GM10248 (cell line): ENCODE measurements around the gene BCL2A1.
"Not testable (repeated sequence)": the region's sequence is repeated elsewhere in the genome, so short reads cannot be mapped to it uniquely, and the experiment has no call there.

ENCODE experiments used
- CTCF ChIA-PET: fragments of 300-600 bp; sonication (Branson Sonifier 250); formaldehyde crosslinking; extraction: SDS; loops from one replicate; lab custom pipeline; 2021; ENCODE audit warnings: antibody characterized with exemption; lab: Yijun Ruan, JAX
- POLR2A ChIA-PET: fragments of 350-650 bp; sonication (Branson Sonifier 250); formaldehyde crosslinking; extraction: SDS; loops from one replicate; lab custom pipeline; 2020; ENCODE audit warnings: antibody characterized with exemption; lab: Yijun Ruan, JAX
- DNase-seq: peaks from one replicate; pipeline ENCODE4 v3.0.0; 2012; ENCODE audit errors: extremely low spot score
- TF ChIP-seq, protein P1 (sequence below): IDR thresholded peaks from 2 replicates; pipeline ENCODE4 v1.5.1; 2012; ENCODE audit warnings: mild to moderate bottlenecking, low read depth; ENCODE audit errors: extremely low read depth, missing control alignments, control extremely low read depth

Gene BCL2A1

DNA sequence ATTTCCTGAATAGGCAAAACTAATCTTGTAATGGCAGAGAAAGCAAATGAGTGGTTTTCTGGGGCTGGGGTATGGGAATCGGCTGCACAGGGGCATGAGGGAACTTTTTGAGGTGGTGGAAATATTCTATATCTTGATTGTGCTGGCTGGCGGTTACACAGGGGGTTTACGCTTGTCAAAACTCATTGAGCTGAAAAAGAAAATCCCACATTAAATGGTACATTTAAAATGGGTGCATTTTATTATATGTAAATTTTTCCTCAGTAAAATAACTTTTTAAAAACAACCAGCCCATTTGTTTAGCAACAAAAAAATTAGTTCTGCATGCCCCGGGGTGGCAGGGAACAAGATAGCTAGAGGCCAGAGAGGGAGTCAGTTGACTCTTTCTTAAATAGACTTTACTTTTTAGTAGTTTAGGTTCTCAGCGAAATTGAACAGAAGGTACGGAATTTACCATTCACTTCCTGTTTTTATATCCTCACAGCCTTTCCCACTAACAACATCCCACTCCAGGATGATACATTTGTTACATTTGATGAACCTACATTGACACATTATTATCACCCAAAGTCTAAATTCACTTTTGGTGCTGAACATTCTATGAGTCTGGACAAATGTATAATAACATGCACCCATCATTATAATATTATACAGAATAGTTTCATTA lies 41.2 kb upstream of the BCL2A1 start:
- ChIA-PET POLR2A (no interaction called here), CTCF (interaction anchor here (1.0 to 1.2 kb wide), 2 partner anchors 44 to 116 kb away, joined by 3 read pairs; no protein-coding TSS in a partner anchor)
- TF ChIP-seq, protein P1, sequence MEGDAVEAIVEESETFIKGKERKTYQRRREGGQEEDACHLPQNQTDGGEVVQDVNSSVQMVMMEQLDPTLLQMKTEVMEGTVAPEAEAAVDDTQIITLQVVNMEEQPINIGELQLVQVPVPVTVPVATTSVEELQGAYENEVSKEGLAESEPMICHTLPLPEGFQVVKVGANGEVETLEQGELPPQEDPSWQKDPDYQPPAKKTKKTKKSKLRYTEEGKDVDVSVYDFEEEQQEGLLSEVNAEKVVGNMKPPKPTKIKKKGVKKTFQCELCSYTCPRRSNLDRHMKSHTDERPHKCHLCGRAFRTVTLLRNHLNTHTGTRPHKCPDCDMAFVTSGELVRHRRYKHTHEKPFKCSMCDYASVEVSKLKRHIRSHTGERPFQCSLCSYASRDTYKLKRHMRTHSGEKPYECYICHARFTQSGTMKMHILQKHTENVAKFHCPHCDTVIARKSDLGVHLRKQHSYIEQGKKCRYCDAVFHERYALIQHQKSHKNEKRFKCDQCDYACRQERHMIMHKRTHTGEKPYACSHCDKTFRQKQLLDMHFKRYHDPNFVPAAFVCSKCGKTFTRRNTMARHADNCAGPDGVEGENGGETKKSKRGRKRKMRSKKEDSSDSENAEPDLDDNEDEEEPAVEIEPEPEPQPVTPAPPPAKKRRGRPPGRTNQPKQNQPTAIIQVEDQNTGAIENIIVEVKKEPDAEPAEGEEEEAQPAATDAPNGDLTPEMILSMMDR = no peak
- DNase-seq = no peak

DNA sequence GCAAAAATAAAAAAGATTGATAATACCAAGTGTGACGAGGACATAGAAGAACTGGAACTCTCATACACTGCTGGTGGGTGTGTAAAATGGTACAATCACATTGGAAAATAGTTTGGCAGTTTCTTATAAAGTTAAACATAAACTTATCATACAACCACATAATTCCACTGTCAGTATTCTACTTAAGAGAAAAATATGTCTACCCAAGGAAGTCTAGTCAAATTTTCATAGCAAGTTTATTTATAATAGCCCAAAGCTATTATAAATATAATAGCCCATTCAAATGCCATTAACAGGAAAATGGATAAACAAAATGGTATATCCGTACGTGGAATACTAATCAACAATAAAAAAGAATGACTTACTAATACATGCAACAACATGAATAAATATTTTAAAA lies 40.6 kb upstream of the BCL2A1 start:
- TF ChIP-seq, protein P1 = no peak
- no peak for DNase-seq
- CTCF ChIA-PET = interaction anchor here (1.2 kb wide), 1 partner anchor 115 kb away, joined by 3 read pairs; no protein-coding TSS in a partner anchor
- POLR2A ChIA-PET = no interaction called here

DNA sequence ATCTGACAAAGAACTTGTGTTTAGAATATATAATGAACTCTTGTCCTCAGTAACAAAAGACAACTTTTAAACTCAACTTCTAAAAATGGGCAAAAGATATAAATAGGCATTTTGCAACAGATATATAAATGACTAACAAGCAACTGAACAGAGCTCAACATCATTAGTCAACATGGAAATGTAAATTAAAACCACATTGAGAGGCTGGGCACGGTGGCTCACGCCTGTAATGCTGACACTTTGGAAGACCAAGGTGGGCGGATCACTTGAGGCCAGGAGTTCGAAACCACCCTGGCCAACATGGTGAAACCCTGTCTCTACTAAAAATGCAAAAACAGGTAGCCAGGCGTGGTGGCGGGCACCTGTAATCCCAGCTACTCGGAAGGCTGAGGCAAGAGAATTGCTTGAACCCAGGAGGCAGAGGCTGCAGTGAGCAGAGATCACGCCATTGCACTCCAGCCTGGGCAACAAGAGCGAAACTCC lies 40.1 kb upstream of the BCL2A1 start:
- DNase-seq = not testable (repeated sequence)
- CTCF ChIA-PET = interaction anchor here (1.2 kb wide), 1 partner anchor 115 kb away, joined by 3 read pairs; no protein-coding TSS in a partner anchor
- POLR2A ChIA-PET = interaction anchor here (0.6 kb wide), 1 partner anchor 49 kb away, joined by 6 read pairs; no protein-coding TSS in a partner anchor

DNA sequence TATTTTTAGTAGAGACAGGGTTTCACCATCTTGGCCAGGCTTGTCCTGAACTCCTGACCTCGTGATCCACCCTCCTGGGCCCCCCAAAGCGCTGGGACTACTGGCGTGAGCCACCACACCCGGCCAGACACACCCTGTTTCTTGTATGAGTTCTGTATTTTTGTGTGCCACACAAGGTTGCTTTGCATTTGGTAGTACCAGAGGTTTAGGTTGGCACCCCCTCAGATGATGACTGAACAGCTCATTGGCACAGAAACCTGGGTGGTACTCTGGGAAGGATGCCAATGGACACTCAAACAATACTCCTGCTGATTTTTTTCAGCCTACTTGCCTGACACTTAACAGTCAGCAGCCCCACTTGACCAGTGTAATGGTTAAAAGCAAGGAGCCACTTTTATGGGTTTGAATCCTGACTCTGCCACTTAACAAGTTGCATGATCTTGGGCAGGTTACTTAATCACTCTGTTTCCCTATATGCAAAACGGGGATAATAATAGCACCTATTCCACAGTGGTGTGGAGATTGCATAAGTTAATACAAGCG lies 39.2 kb upstream of the BCL2A1 start:
- ChIA-PET POLR2A (interaction anchor here (0.6 kb wide), 1 partner anchor 115 kb away, joined by 3 read pairs; no protein-coding TSS in a partner anchor), CTCF (interaction anchor here (4.4 kb wide), 1 partner anchor 17 kb away, joined by 32 read pairs; no protein-coding TSS in a partner anchor)
- DNase-seq = no peak
- TF ChIP-seq, protein P1 = no peak

DNA sequence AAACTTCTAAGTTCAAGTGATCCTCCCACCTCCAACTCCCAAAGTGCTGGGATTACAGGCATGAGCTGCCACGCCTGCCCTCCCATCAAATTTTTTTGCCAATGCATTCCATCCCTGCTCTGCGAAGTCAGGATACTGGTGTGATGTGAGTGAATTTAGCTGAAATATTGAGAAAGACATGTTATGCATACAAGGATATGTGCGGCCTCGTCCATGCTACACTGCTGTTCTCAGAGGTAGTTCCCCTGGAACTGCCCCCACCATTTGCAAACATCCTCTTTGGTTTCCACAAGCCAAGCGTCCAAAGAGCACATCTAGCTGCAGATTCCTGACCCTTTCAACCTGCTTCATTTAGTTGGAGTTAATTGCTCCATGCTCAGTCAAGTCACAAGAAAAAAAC lies 36.5 kb upstream of the BCL2A1 start:
- DNase-seq = no peak
- ChIA-PET CTCF (interaction anchor here (0.9 to 4.4 kb wide), 8 partner anchors 11 to 111 kb away, joined by 3 to 32 read pairs (median 4); partner anchors contain the start of genes MTHFS and ZFAND6), POLR2A (interaction anchor here (0.6 kb wide), 1 partner anchor 925 kb away, joined by 3 read pairs; no protein-coding TSS in a partner anchor)
- TF ChIP-seq, protein P1 = no peak

DNA sequence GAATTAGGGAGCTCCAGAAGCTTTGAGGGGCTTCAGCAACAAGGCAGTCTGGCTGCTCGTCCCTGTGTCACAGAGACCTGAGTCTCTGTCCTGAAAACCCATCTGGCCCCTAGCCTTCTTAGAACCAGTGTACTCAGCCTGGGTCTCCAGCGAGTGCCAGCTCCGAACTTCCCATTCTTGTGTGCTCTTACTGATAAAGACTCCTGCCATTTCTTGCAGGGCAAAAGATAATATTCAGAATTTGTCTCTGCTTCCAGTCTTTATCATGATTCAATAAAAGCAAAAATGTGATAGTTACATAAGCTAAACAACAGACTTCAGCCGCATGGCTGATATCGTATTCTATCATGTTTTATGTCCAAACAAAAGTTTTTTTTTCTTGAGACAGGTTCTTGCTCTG lies 36.0 kb upstream of the BCL2A1 start:
- POLR2A ChIA-PET = no interaction called here
- CTCF ChIA-PET = interaction anchor here (0.9 to 4.4 kb wide), 5 partner anchors 14 to 85 kb away, joined by 3 to 32 read pairs (median 3); partner anchors contain the start of gene ZFAND6
- TF ChIP-seq, protein P1 = no peak
- no peak for DNase-seq
